ENCODE measurements around the gene MPC1. TPM values are rescaled to one million over a fixed set of nuclear protein-coding genes. Genes with fewer than 3 reads are reported as not detected.

The MPC1 gene
- total RNA-seq, 1 donor from 2014 or later: 15.1 TPM

Other genes with a start within 250 kb of the MPC1 start
- gene TBXT, start 215.1 kb downstream of the MPC1 start, total RNA-seq: not detected in 2 replicates
- gene PRR18, start 74.5 kb downstream of the MPC1 start, total RNA-seq: not detected in 2 replicates
- gene SFT2D1, start 40.4 kb downstream of the MPC1 start, total RNA-seq: 18.1 and 31.8 TPM in 2 replicates
- gene RAMACL, start 203.7 kb upstream of the MPC1 start, total RNA-seq: 2.9 and 6.6 TPM in 2 replicates
- 166 and 297 TPM in 2 replicates for gene RPS6KA2, start 244.3 kb upstream of the MPC1 start, total RNA-seq